Adrenal gland (tissue), 12 donors: ENCODE data around the gene NGRN. TPM values are rescaled to one million over a fixed set of nuclear protein-coding genes. Genes with fewer than 3 reads are reported as not detected.

Source experiments
- DNase-seq, 7 donors: peaks; one replicate each; pipeline ENCODE4 v3.0.0-alpha.2; 2019 to 2020
- H3K27ac ChIP-seq, 5 donors: fragments of 200-600 bp; sonication (generic) in 4 of 5; 1 replicate in 3 of 5; 2 replicates in 2 of 5; pipeline versions ENCODE4 v1.5.1 to v1.8.0; 2016 to 2020; ENCODE audit warnings: mild to moderate bottlenecking in 1 of 5
- H3K27me3 ChIP-seq: fragments of 200-600 bp; 2 replicates; pipeline ENCODE4 v1.8.0; 2021
- H3K36me3 ChIP-seq, 2 donors: fragments of 200-600 bp; replicated peaks in 1 of 2; 1 replicate in 1 of 2; 2 replicates in 1 of 2; pipeline versions ENCODE4 v1.5.1 to v1.8.0; 2018 to 2022
- H3K4me1 ChIP-seq, 2 donors: fragments of 200-600 bp; replicated peaks in 1 of 2; 1 replicate in 1 of 2; 2 replicates in 1 of 2; pipeline versions ENCODE4 v1.5.1 to v1.8.0; 2018 to 2021
- H3K4me3 ChIP-seq, 4 donors: fragments of 200-600 bp; sonication (generic) in 3 of 4; one replicate each; pipeline ENCODE4 v1.5.1; 2016 to 2018
- H3K9me3 ChIP-seq, 3 donors: fragments of 200-600 bp; sonication (generic) in 1 of 3; replicated peaks in 1 of 3; 1 replicate in 2 of 3; 2 replicates in 1 of 3; pipeline versions ENCODE4 v1.5.1 to v1.8.0; 2016 to 2021
- CTCF ChIP-seq, 6 experiments: fragments of 450-650 bp in 4 of 6; fragments of 200-600 bp in 2 of 6; sonication (generic) in 1 of 6; IDR thresholded peaks; 1 replicate in 5 of 6; 2 replicates in 1 of 6; pipeline versions ENCODE4 v1.5.1 to v1.8.0; 2016 to 2021; ENCODE audit warnings: antibody characterized with exemption in 6 of 6, mild to moderate bottlenecking in 2 of 6, moderate library complexity in 1 of 6
- POLR2A ChIP-seq, 2 donors: fragments of 450-650 bp; IDR thresholded peaks; one replicate each; pipeline ENCODE4 v1.6.1; 2017; ENCODE audit warnings: antibody characterized with exemption in 2 of 2, mild to moderate bottlenecking in 2 of 2, moderate library complexity in 1 of 2
- WGBS, 4 donors: extraction: QIAGEN DNeasy Blood & Tissue Kit in 2 of 4; methylation state at CpG; one replicate each; pipeline versions ENCODE4 v1.1.5 to v1.1.7; 2013 to 2017; 5-methylcytosine and 5-hydroxymethylcytosine counted together
- intact Hi-C, 2 donors: fragments of 100-400 bp; cut with DNase I; formaldehyde crosslinking; loops; one replicate each; pipeline versions ENCODE4 v1.14.1 to v1.15.0; 2022 to 2023
- polyA plus RNA-seq, 3 donors: library from polyadenylated mRNA; stranded (reverse); fragments of 200-250 nt in 2 of 3; fragments of 350-450 nt in 1 of 3; fragmentation: Illumina TruSeq in 1 of 3; extraction: RNeasy Lipid Tissue Mini Kit (QIAGEN cat#74804) in 1 of 3; gene quantifications; one replicate each; pipeline ENCODE4 v1.2.3, GENCODE V29; 2013 to 2014
- total RNA-seq, 9 donors: library from RNA; depleted of rRNA in 4 of 9; stranded (reverse); fragments of >200 nt in 4 of 9; fragments of 120-200 nt in 1 of 9; fragmentation: NEBNext Ultra II Directional in 1 of 9; extraction: Animal tissue kit (Norgen Biotek cat#: 25700) in 1 of 9; gene quantifications; one replicate each; pipeline versions ENCODE4 v1.1.0 to v1.2.4, GENCODE V29; 2013 to 2023
- donor health status: healthy with polysubstance abuse.
- donor health status: Bipolar disorder and iron deficiency.
- donor health status: DM: yes; HTN: yes; CAD: no.
- donor health status: DM: no; HTN: no; CAD: no.
- donor health status: DM: no; HTN: no; CAD: no.
- donor health status: DM: yes; HTN: yes; CAD: no.

The NGRN gene
- total and polyA plus RNA-seq, 12 donors: 53.5 to 133 (median 103) TPM

- Histone ChIP-seq H3K4me3 (no peak overlapping the region), H3K4me1 (no peaks in the 10 kb centered on the region), H3K27ac (no peak overlapping the region), H3K27me3 (no peaks in the 10 kb centered on the region), H3K9me3 (no peaks in the 10 kb centered on the region), H3K36me3 (no peaks in the 10 kb centered on the region)
- intact Hi-C loops: no loop called here
- peak in 2 of 7 donors; percentile 42 to 43 for DNase-seq
- TF ChIP-seq POLR2A (IDR thresholded peaks at IDR 0.05) (no peak), CTCF (IDR thresholded peaks at IDR 0.05) (peak in 5 of 6 experiments; percentile 16 to 47 (median 40))
These were observed 21.2 kb downstream of the NGRN start for GRCh38 chr15:90286678-90287077.

- Histone ChIP-seq H3K36me3 (no peaks in the 10 kb centered on the region), H3K9me3 (no peaks in the 10 kb centered on the region), H3K4me1 (no peaks in the 10 kb centered on the region), H3K4me3 (no peak overlapping the region), H3K27ac (no peak overlapping the region), H3K27me3 (no peaks in the 10 kb centered on the region)
- TF ChIP-seq POLR2A (IDR thresholded peaks at IDR 0.05) (no peak), CTCF (IDR thresholded peaks at IDR 0.05) (no peak)
- 32 to 51% (median 37%) methylated on average over 5 of the region's 5 CpGs for WGBS, 4 donors
- intact Hi-C loops: no loop called here
- no peak for DNase-seq
These were observed 21.6 kb downstream of the NGRN start for GRCh38 chr15:90287101-90287500.

- Histone ChIP-seq H3K4me3 (no peak overlapping the region), H3K9me3 (no peaks in the 10 kb centered on the region), H3K27me3 (no peaks in the 10 kb centered on the region), H3K4me1 (no peaks in the 10 kb centered on the region), H3K36me3 (no peaks in the 10 kb centered on the region), H3K27ac (no peak overlapping the region)
- TF ChIP-seq CTCF (IDR thresholded peaks at IDR 0.05) (no peak), POLR2A (IDR thresholded peaks at IDR 0.05) (no peak)
- DNase-seq: no peak
- WGBS, 4 donors: 78 to 92% (median 85%) methylated on average over 6 of the region's 6 CpGs
- intact Hi-C loops: no loop called here
These were observed 22.5 kb downstream of the NGRN start for GRCh38 chr15:90287946-90288345.

- no peaks in the 10 kb centered on the region for H3K36me3 ChIP-seq
- no peak overlapping the region for H3K4me3 ChIP-seq
- intact Hi-C loops: no loop called here
- peak in 4 of 7 donors; percentile 28 to 64 (median 43) for DNase-seq
- no peaks in the 10 kb centered on the region for H3K9me3 ChIP-seq
- TF ChIP-seq CTCF (IDR thresholded peaks at IDR 0.05): no peak
- TF ChIP-seq POLR2A (IDR thresholded peaks at IDR 0.05): no peak
- H3K4me1 ChIP-seq: no peaks in the 10 kb centered on the region
- WGBS, 4 donors: 76 to 82% (median 79%) methylated on average over 10 to 16 of the region's 16 CpGs
- H3K27ac ChIP-seq: no peak overlapping the region
- no peaks in the 10 kb centered on the region for H3K27me3 ChIP-seq
These were observed 26.3 kb downstream of the NGRN start for GRCh38 chr15:90291679-90292356.
